Activated CD4-positive, alpha-beta T cell treated with anti-CD3 and anti-CD28 coated beads for 48 hours (primary cell): ENCODE results near the gene MYOM3.

Experiments used
- DNase-seq: peaks from one replicate; pipeline ENCODE4 v3.0.0-alpha.2; 2020

The MYOM3 gene

GRCh38 chr1:24095140-24095859, 16.6 kb downstream of the MYOM3 start:
- DNase-seq = no peak

DNA sequence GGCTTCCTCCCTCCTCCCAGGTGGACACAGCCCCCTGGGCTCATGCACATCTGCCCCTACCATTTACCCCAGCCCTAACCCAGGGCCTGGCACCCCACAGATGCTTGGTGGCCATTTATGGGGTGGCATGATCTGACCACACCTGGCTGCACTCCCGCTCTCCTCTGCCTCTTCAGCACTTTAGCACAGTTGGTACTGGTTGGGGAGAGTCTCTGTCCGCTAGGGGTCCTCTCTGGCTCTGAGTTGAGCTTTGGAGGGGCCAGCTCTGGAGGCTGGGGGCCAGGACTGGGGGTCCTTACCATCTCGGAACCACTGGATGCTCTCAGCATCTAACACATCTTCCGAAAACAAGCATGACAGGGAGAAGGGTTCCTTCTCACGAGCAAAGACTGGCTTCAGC, 17.4 kb downstream of the MYOM3 start:
- no peak for DNase-seq

GRCh38 chr1:24093732-24094131, 18.2 kb downstream of the MYOM3 start:
- DNase-seq = no peak

GRCh38 chr1:24092979-24093378, 19.0 kb downstream of the MYOM3 start:
- no peak for DNase-seq

DNA sequence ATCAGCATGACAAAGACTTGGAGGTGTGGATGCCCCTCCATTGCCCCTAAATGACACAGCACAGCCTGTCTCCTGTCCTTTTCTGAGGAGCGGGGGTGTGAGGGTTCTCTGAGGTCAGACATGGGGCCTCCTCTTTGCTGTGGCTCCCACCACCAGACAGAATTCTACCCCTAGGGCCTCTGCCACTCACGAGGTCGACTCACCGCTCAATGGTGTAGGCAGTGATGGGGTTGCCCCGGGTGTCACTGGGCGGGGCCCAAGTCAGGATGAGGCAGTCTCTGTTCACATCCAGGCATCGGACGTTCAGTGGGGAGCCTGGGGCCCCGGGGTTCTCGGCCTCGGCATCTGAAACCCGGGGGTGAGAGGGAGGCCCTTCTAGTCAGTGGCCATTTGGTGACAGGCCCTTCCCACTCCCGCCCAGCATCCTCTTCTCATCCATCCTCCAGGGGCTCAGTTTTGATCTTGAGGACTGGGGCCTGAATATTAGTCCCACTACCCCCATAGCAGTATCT, 19.9 kb downstream of the MYOM3 start:
- peak; percentile 42 for DNase-seq

GRCh38 chr1:24090736-24091135, 21.2 kb downstream of the MYOM3 start:
- no peak for DNase-seq

GRCh38 chr1:24089743-24090555, 22.0 kb downstream of the MYOM3 start:
- no peak for DNase-seq

DNA sequence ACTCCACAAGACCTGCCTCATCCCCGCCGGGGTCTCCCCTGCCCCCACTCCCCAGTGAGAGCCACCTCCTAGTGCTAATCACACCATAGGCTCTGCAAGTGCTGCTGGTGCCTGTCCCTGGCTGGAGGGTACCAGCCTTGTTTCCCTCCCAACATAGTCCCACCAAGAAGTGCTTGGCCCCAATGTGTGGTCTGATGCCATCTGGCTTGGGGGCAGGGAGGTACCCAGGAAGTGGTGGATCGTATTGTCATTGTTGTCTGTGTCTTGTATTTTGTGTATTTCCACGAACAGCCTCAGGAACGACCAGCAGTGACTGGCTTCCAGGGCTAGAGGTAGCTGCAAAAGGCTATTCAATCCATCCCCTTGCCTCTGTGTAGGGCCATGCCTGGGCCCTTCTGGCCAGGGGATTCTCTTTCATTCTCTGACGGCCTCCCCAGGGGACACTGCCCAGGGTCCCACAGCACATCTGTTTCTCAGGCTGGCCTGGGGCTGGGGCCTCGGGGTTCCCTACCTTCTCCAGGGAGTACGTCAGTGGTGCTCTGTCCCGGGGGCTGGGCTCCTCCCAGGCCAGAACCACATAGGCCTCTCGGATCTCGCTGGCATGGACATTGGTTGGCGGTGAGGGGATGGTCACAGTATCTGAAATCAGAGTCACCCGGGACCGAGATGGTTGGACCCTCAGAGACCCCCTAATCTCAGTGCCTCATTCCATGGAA, 22.8 kb downstream of the MYOM3 start:
- DNase-seq = no peak

- no peak for DNase-seq
Measured at GRCh38 chr1:24086466-24086865, 25.5 kb downstream of the MYOM3 start.

GRCh38 chr1:24085546-24085945, 26.4 kb downstream of the MYOM3 start:
- DNase-seq = no peak

- no peak for DNase-seq
Measured at GRCh38 chr1:24085007-24085406, 26.9 kb downstream of the MYOM3 start.

- no peak for DNase-seq
Measured at GRCh38 chr1:24084050-24084449, 27.9 kb downstream of the MYOM3 start.

DNA sequence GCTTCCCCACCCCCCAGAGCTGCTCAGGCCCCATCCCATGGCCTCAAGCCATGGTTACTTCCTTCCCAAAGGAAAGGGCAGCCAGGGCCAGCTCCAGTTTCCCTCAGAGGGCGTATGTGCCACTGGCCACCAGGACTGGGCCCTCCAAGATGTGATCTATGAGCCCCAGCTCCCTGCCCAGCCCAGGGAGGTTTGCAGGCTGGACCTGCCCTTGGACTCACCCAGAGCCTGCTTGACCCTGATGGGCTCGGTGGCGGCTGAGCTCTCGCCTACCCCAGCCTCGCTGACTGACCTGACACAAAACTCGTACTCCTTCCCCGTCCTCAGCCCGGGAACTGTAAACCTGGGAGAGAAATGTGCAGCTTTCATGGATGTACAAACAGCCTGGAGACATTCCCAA, 29.6 kb downstream of the MYOM3 start:
- DNase-seq = no peak

DNA sequence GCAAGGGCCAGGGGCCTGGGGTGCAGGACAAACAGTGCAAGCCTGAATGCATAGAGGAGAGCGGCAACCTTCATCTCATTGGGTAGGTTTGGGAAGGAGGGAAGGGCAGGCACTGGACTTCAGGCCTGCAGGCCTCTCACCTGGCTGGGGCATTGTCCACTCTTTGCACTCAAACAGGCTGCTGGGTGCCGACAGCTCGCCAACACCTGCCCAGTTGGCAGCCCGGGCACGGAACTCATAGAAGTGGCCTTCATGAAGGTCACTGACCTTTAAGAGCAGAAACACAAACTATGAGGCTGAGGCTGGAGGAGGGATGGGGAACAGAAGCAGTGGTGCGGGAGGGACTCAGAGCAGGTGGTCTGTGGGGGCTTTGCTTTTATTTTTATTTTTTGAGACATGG, 30.7 kb downstream of the MYOM3 start:
- DNase-seq = no peak

GRCh38 chr1:24080131-24080530, 31.8 kb downstream of the MYOM3 start:
- no peak for DNase-seq

- DNase-seq = no peak
Measured at GRCh38 chr1:24077278-24077978, 34.5 kb downstream of the MYOM3 start.

DNA sequence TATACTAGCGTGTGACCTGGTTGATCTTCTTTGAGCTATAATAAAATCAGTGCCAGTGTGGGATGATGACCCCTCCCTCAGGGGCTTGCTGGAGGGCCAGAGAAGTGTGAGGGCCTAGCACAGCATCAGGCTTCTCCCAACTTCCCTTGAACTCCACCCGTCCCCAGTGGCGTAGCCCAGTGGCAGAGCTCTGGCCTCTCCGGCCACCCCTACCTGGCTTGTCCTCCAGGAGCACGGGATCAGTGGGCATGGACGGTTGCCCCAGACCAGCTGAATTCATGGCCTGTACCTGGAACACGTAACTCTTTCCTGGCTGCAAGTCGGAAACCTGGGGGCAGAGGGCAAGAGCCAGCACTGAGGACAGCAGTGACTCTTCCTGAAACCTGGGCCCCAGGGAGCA, 36.0 kb downstream of the MYOM3 start:
- DNase-seq = no peak

GRCh38 chr1:24075590-24075854, 36.4 kb downstream of the MYOM3 start:
- DNase-seq = no peak

DNA sequence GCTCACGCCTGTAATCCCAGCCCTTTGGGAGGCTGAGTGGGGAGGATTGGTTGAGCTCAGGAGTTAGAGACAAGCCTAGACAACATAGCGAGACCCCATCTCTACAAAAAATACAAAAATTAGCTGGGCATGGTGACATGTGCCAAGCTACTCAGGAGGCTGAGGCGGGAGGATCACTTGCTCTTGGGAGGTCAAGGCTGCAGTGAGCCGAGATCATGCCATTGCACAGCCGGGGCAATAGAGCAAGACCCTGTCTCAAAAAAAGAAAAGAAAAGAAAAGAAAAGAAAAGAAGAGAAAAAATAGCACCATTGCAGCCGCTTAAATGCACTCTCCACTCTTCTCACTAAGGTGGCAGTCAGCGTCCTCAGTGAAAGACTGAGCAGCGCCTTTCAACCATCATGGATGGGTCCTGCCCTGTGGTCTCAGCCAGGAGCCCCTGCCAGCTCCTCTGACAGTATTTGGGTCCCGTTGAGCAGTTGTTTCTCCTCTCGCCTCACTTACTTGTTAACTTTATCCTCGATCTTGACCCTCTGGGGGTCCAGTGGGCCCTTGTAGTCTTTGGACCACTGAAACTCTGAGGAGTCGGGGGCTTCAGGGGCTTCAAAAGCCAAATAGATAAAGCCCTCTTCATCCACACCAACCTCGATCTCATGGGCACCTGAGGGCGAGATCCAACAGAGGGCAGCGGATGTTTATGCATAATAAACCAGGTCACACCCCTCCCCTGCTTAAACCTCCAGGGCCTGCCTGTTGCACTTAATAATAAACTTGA, 36.9 kb downstream of the MYOM3 start:
- no peak for DNase-seq

GRCh38 chr1:24074196-24074595, 37.7 kb downstream of the MYOM3 start:
- DNase-seq = no peak

GRCh38 chr1:24071941-24072340, 40.0 kb downstream of the MYOM3 start:
- DNase-seq = no peak

DNA sequence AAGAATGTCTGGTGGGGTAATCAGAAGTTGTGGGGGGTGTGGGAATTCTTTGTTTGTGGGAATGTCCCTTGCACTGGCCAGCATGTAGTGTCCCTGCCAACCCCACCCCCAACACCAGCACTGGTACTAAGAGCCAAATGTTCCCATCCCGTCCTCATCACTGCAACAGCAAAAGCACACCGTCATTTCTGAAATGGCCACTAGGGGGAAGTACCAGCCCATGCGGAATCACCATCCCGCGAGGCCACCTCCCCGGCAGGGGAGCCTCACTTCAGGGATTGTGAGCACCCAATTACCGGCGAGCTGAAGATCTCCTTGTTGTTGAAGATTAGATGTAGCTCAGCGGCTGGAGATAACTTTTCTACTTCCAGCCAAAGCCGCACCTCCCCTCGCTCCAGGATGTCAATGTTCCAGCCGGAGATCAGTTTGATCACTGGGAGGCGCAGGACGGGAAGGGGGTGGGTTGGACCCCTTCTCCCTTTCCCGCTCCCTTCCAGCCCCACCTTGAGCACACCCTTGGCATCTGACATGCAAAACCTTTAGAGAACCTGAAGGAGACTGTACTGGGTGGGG, 41.0 kb downstream of the MYOM3 start:
- peak; percentile 88 for DNase-seq
